Measurements from ENCODE around the gene RANBP10.

GRCh38 chr16:67770346-67770991 is 35.9 kb downstream of the RANBP10 start:
- no peak for TF ChIP-seq CTCF (IDR thresholded peaks at IDR 0.05)
- TF ChIP-seq POLR2AphosphoS5 (IDR thresholded peaks at IDR 0.05), result no peak
- no peak for TF ChIP-seq EP300 (IDR thresholded peaks at IDR 0.05)
- TF ChIP-seq POLR2A (IDR thresholded peaks at IDR 0.05; ENCODE audit: low read depth), result no peak
